ENCODE data around the gene GFOD2.

GFOD2 gene

GRCh38 chr16:67678354-67679023 lies 40.6 kb downstream of the GFOD2 start:
- TF ChIP-seq, protein P1, sequence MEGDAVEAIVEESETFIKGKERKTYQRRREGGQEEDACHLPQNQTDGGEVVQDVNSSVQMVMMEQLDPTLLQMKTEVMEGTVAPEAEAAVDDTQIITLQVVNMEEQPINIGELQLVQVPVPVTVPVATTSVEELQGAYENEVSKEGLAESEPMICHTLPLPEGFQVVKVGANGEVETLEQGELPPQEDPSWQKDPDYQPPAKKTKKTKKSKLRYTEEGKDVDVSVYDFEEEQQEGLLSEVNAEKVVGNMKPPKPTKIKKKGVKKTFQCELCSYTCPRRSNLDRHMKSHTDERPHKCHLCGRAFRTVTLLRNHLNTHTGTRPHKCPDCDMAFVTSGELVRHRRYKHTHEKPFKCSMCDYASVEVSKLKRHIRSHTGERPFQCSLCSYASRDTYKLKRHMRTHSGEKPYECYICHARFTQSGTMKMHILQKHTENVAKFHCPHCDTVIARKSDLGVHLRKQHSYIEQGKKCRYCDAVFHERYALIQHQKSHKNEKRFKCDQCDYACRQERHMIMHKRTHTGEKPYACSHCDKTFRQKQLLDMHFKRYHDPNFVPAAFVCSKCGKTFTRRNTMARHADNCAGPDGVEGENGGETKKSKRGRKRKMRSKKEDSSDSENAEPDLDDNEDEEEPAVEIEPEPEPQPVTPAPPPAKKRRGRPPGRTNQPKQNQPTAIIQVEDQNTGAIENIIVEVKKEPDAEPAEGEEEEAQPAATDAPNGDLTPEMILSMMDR (conservative IDR thresholded peaks at IDR 0.05; ENCODE audit: control insufficient read depth, insufficient read depth, low read depth, low read length) = no peak
- DNase-seq (ENCODE audit: low read depth) = no peak
- H3K4me3 ChIP-seq (ENCODE audit: control insufficient read depth, low read depth, low read length) = no peak overlapping the region

- no peak for DNase-seq (ENCODE audit: low read depth)
- TF ChIP-seq, protein P1 (conservative IDR thresholded peaks at IDR 0.05; ENCODE audit: control insufficient read depth, insufficient read depth, low read depth, low read length) = no peak
- H3K4me3 ChIP-seq (ENCODE audit: control insufficient read depth, low read depth, low read length) = no peak overlapping the region
Measured at GRCh38 chr16:67677712-67678111, 41.4 kb downstream of the GFOD2 start.

DNA sequence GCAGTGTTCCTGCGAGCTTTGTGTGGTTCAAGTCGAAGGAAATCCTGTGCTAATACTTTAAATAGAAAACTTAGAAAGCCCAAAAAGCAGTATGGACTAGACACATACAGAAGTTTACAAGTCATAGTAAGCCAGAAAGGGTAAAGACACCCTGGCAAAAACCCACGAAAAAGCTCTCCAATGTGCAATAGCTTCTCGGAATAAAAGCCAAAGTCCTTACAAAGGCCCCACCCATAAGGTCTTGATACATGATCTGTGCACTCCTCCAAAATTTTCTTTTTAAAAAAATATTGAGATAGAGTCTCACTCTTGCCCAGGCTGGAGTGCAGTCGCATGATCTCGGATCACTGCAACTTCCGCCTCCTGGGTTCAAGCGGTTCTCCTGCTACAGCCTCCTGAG lies 42.2 kb downstream of the GFOD2 start:
- no peak overlapping the region for H3K4me3 ChIP-seq (ENCODE audit: control insufficient read depth, low read depth, low read length)
- TF ChIP-seq, protein P1 (conservative IDR thresholded peaks at IDR 0.05; ENCODE audit: control insufficient read depth, insufficient read depth, low read depth, low read length) = no peak
- DNase-seq (ENCODE audit: low read depth) = no peak

DNA sequence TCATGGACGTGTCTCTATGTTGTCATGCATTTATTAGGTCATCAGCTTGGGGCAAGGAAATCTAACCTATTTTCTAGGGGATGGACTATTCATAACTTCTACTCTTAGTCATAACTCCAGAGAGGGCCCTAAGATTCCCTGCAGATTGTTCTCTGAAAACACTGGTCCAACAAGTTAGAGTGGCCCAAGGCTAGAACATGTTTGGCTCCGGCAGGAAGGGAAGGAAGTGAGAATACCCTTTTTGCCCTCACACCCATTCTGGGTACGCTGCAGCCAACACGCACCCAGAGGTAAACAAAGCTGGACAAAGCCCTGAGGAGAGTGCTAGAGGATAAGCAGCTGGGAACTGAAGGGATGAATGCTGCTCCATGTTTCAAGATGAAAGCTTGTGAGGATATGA lies 42.6 kb downstream of the GFOD2 start:
- no peak for DNase-seq (ENCODE audit: low read depth)
- no peak overlapping the region for H3K4me3 ChIP-seq (ENCODE audit: control insufficient read depth, low read depth, low read length)
- TF ChIP-seq, protein P1 (conservative IDR thresholded peaks at IDR 0.05; ENCODE audit: control insufficient read depth, insufficient read depth, low read depth, low read length) = no peak

GRCh38 chr16:67675999-67676398 lies 43.1 kb downstream of the GFOD2 start:
- TF ChIP-seq, protein P1 (conservative IDR thresholded peaks at IDR 0.05; ENCODE audit: control insufficient read depth, insufficient read depth, low read depth, low read length) = no peak
- DNase-seq (ENCODE audit: low read depth) = no peak

DNA sequence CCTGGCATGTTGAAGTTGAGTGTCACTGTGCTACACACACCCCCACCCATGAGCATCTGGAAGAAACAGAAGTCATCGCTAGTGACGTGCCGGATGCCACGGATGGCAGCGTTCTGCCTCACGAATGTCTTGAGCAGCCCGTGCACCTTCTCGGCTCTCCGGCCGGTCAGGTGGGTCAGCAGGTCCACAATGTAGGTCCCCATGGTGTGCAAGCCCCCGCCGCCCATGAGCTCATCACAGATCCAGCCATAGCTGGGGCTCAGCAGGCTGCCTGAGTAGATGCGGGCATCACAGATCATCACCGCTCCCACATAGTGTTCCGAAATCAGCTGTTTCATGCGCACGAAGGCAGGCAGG lies 43.6 kb downstream of the GFOD2 start:
- DNase-seq (ENCODE audit: low read depth) = no peak
- no peak overlapping the region for H3K4me3 ChIP-seq (ENCODE audit: control insufficient read depth, low read depth, low read length)
- TF ChIP-seq, protein P1 (conservative IDR thresholded peaks at IDR 0.05; ENCODE audit: control insufficient read depth, insufficient read depth, low read depth, low read length) = no peak

More at GRCh38 chr16:67675999-67676398, 43.1 kb downstream of the GFOD2 start:
- H3K4me3 ChIP-seq (ENCODE audit: control insufficient read depth, low read depth, low read length) = no peak overlapping the region
